ENCODE data around the gene CKM.
"Not testable (repeated sequence)": the region's sequence is repeated elsewhere in the genome, so short reads cannot be mapped to it uniquely, and the experiment has no call there.

Gene CKM

GRCh38 chr19:45280471-45280961, 42.2 kb downstream of the CKM start:
- DNase-seq = no peak

DNA sequence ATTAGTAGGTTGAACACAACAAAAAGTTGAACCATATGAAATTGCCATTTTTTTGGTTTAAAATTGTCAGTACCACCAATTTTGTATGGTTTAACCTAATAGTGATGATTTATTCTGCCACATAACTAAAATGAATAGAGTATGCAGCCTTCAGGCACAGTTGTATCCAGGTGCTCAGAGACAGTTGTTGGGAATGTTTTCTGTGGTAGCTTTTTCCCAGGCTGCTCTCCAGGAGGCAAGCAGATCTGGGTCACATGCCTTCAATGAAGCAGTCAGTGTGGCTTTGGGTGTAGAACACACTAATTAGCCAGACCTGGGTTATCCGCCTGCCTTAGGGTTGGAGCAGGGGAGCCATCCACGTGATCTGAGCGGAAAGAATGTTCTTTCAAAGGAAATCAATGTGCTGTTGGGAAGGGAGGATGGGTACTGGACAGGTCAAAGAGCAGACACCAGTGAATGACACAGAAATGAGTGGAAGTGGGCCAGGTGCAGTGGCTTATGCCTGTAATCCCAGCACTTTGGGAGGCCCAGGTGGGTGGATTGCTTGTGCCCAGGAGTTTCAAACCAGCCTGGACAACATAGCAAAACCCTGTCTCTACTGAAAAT, 43.0 kb downstream of the CKM start:
- no peak for DNase-seq

- no peak for DNase-seq
These were observed 44.6 kb downstream of the CKM start for GRCh38 chr19:45278087-45278486.

- DNase-seq = peak; percentile 84
These were observed 46.4 kb downstream of the CKM start for GRCh38 chr19:45276284-45276687.

GRCh38 chr19:45275370-45275971, 47.2 kb downstream of the CKM start:
- DNase-seq = peak; percentile 70

GRCh38 chr19:45273521-45273855, 49.2 kb downstream of the CKM start:
- DNase-seq = no peak

GRCh38 chr19:45271735-45272108, 51.0 kb downstream of the CKM start:
- DNase-seq = no peak

DNA sequence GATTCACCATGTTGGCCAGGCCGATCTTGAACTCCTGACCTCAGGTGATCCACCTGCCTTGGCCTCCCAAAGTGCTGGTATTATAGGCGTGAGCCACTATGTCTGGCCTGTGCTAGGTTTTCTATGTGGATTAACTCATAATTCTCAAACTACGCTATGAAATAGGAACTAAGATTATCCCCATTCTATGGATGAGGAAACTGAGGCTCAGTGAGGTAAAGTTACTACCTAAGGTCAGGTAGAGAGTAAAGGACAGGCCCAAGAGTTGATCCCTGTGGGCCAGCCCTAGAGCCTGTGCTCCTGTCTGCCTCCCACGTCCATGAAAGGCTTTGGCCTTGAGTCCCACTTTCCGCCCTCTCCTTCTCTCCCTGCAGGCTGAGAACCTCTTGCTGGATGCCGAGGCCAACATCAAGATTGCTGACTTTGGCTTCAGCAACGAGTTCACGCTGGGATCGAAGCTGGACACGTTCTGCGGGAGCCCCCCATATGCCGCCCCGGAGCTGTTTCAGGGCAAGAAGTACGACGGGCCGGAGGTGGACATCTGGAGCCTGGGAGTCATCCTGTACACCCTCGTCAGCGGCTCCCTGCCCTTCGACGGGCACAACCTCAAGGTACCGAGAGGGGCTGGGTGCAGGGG, 51.5 kb downstream of the CKM start:
- DNase-seq = no peak

GRCh38 chr19:45269939-45270338, 52.7 kb downstream of the CKM start:
- DNase-seq = not testable (repeated sequence)

DNA sequence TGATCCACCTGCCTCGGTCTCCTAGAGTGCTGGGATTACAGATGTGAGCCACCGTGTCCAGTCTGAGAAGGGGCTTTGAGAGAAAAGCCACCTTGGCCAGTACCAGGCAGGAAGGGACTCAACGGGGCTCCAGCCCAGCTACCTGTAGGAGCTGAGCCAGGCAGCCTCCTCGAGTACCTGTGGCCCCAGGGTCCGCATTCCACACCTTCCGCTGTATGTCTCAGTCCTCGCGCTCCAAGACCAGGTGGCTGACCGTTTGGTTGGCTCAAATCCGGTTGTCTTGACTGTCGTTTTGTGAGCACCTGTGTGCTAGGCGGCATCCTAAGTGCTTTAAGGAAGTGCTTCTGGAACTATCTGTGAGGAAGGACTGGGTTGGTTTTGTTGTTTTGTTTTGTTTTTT, 55.4 kb downstream of the CKM start:
- no peak for DNase-seq

- no peak for DNase-seq
These were observed 57.3 kb downstream of the CKM start for GRCh38 chr19:45265375-45265774.

DNA sequence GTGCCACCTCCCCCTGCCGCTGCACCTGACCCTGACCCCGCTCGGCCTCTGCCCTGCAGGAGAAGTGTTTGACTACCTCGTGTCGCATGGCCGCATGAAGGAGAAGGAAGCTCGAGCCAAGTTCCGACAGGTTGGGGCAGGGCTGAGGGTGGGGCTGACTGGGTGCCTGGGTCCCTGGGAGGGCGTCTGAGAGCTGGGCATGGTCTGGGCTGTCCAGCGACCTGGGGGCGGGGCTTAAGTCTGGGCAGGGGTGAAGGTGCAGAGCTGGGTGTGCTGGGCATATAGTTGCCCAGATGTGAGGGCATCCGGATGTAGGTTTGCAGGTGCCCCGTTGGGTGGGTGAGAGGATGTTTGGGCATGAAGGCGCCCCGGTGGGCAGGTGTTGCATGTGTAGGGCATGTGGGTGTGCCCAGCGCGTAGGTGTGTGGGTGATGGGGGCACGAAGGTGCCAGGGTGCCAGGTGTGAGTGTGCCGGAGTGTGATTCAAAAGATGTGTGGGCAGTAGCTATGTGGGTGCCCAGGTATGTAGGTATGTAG, 57.8 kb downstream of the CKM start:
- no peak for DNase-seq

DNA sequence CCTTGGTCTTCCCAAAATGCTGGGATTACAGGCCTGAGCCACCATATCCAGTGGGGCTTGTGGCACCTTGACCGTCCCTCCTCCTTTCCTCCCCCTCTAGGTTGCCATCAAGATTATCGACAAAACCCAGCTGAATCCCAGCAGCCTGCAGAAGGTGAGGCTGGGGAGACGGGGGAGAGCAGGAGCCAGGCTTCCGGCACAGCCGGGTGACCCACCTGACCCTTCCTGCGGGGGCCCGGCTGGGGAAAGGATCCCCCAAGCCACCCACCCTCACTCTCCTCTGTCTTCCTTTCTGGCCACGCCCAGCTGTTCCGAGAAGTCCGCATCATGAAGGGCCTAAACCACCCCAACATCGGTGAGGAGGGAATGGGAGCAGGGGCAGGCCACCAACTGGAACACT, 59.7 kb downstream of the CKM start:
- DNase-seq = no peak

GRCh38 chr19:45262570-45262969, 60.1 kb downstream of the CKM start:
- no peak for DNase-seq

DNA sequence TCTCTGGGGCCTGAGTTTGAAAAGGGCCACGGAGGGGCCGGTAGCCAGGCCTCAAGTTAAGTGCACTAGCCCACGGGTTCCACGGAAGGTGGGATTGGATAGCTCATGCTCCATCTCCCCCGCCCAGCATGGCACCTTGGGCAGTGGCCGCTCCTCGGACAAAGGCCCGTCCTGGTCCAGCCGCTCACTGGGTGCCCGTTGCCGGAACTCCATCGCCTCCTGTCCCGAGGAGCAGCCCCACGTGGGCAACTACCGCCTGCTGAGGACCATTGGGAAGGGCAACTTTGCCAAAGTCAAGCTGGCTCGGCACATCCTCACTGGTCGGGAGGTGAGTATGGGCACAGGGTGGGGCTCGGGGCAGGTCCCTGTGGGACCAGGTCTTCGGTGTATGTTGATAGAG, 63.8 kb downstream of the CKM start:
- DNase-seq = no peak

DNA sequence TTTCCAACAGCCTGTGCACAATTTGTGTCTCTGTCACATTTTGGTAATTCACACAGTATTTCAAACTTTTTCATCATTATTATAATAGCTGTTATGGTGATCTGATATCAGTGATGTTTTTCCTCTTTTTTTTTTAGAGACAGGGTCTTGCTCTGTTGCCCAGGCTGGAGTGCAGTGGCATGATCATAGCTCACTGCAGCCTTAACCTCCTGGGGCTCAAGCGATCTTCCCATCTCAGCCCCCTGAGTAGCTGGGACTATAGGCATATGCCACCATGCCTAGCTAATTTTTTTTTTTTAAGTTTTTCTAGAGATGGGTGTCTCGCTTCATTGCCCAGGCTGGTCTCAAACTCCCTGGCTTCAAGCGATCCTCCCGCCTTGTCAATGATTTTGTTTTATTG, 65.8 kb downstream of the CKM start:
- no peak for DNase-seq

All from fibroblast of upper back skin (primary cell).